ENCODE measurements around the gene RRAGB.
"Not testable (repeated sequence)": the region's sequence is repeated elsewhere in the genome, so short reads cannot be mapped to it uniquely, and the experiment has no call there.

The RRAGB gene

GRCh38 chrX:55717521-55718497 is at the start of gene RRAGB:
Gene RRAGB, plus strand, starts transcription at chrX:55717749. Its CDS starts 579 bp downstream, at chrX:55718328.
- peak; percentile 91 for DNase-seq (ENCODE audit: low spot score)

- no peak for DNase-seq (ENCODE audit: low spot score)
Observed at GRCh38 chrX:55668084-55668483, 49.5 kb upstream of the RRAGB start.

GRCh38 chrX:55688579-55688978 is 29.0 kb upstream of the RRAGB start:
- DNase-seq (ENCODE audit: low spot score), result not testable (repeated sequence)

GRCh38 chrX:55695227-55696018 is 22.1 kb upstream of the RRAGB start:
- no peak for DNase-seq (ENCODE audit: low spot score)

GRCh38 chrX:55697381-55697780 is 20.2 kb upstream of the RRAGB start:
- DNase-seq (ENCODE audit: low spot score), result no peak

- no peak for DNase-seq (ENCODE audit: low spot score)
Observed at GRCh38 chrX:55702671-55703070, 14.9 kb upstream of the RRAGB start.

GRCh38 chrX:55703436-55703835 is 14.1 kb upstream of the RRAGB start:
- not testable (repeated sequence) for DNase-seq (ENCODE audit: low spot score)

GRCh38 chrX:55705066-55705465 is 12.5 kb upstream of the RRAGB start:
- DNase-seq (ENCODE audit: low spot score), result not testable (repeated sequence)

- DNase-seq (ENCODE audit: low spot score), result no peak
Observed at GRCh38 chrX:55709735-55710134, 7.8 kb upstream of the RRAGB start.

GRCh38 chrX:55710701-55711100 is 6.8 kb upstream of the RRAGB start:
- DNase-seq (ENCODE audit: low spot score), result no peak

- DNase-seq (ENCODE audit: low spot score), result no peak
Observed at GRCh38 chrX:55713631-55714030, 3.9 kb upstream of the RRAGB start.

GRCh38 chrX:55714161-55714560 is 3.4 kb upstream of the RRAGB start:
- no peak for DNase-seq (ENCODE audit: low spot score)

GRCh38 chrX:55715847-55716246 is 1.7 kb upstream of the RRAGB start:
- DNase-seq (ENCODE audit: low spot score), result peak; percentile 11

GRCh38 chrX:55716937-55717336 is 612 bp upstream of the RRAGB start:
- no peak for DNase-seq (ENCODE audit: low spot score)

- DNase-seq (ENCODE audit: low spot score), result no peak
Observed at GRCh38 chrX:55731826-55732225, 14.3 kb downstream of the RRAGB start.

- no peak for DNase-seq (ENCODE audit: low spot score)
Observed at GRCh38 chrX:55738969-55739368, 21.4 kb downstream of the RRAGB start.

- DNase-seq (ENCODE audit: low spot score), result no peak
Observed at GRCh38 chrX:55742649-55743048, 25.1 kb downstream of the RRAGB start.

- DNase-seq (ENCODE audit: low spot score), result not testable (repeated sequence)
Observed at GRCh38 chrX:55748463-55748862, 30.9 kb downstream of the RRAGB start.

- DNase-seq (ENCODE audit: low spot score), result no peak
Observed at GRCh38 chrX:55750256-55750655, 32.7 kb downstream of the RRAGB start.

GRCh38 chrX:55754861-55755294 is 37.3 kb downstream of the RRAGB start:
- no peak for DNase-seq (ENCODE audit: low spot score)

GRCh38 chrX:55758033-55758432 is 40.5 kb downstream of the RRAGB start:
- no peak for DNase-seq (ENCODE audit: low spot score)

- DNase-seq (ENCODE audit: low spot score), result no peak
Observed at GRCh38 chrX:55759478-55759877, 41.9 kb downstream of the RRAGB start.

GRCh38 chrX:55767100-55767499 is 49.6 kb downstream of the RRAGB start:
- DNase-seq (ENCODE audit: low spot score), result no peak

Data from germinal center (tissue), 1 donor.